ENCODE results near the gene ANP32D. TPM values are rescaled to one million over a fixed set of nuclear protein-coding genes. Genes with fewer than 3 reads are reported as not detected.
"Not testable (repeated sequence)": the region's sequence is repeated elsewhere in the genome, so short reads cannot be mapped to it uniquely, and the experiment has no call there.

The ANP32D gene
- polyA plus RNA-seq (2013) = not detected

GRCh38 chr12:48472259-48472658, at the start of gene ANP32D:
ANP32D (plus strand) TSS chr12:48472559; CDS start chr12:48472665, 106 bp downstream.
- CTCF ChIA-PET = no interaction called here

GRCh38 chr12:48423171-48423570, 49.2 kb upstream of the ANP32D start:
- Histone ChIP-seq H3K4me3 (ENCODE audit: control insufficient read depth in 1 of 7, extremely low read depth in 1 of 7, insufficient read depth in 4 of 7, low read depth in 2 of 7, low read length in 6 of 7) (no peak overlapping the region), H3K36me3 (ENCODE audit: control insufficient read depth in 4 of 4, insufficient read depth in 4 of 4, low read length in 3 of 4) (no peaks in the 10 kb centered on the region), H3K9me3 (ENCODE audit: control extremely low read depth in 1 of 5, control insufficient read depth in 4 of 5, insufficient read depth in 2 of 5, low read depth in 1 of 5, low read length in 4 of 5) (no peaks in the 10 kb centered on the region), H3K27me3 (replicated peaks in 2 of 5; ENCODE audit: control insufficient read depth in 4 of 5, insufficient read depth in 5 of 5, low read length in 4 of 5) (no peaks in the 10 kb centered on the region), H3K4me1 (ENCODE audit: control extremely low read depth in 1 of 4, control insufficient read depth in 4 of 4, insufficient read depth in 4 of 4, low read length in 3 of 4) (no peaks in the 10 kb centered on the region), H3K27ac (ENCODE audit: insufficient read depth in 1 of 2, low read depth in 1 of 2, low read length in 2 of 2, poor library complexity in 1 of 2, severe bottlenecking in 2 of 2) (no peak overlapping the region)
- POLR2A ChIA-PET = no interaction called here
- no CpG with 5 or more reads among the region's 3 CpGs for WGBS (ENCODE audit: insufficient coverage)
- DNase-seq = no peak
- CTCF ChIA-PET = no interaction called here

More at GRCh38 chr12:48472259-48472658, at the start of gene ANP32D:
- H3K27me3 ChIP-seq (replicated peaks in 2 of 5; ENCODE audit: control insufficient read depth in 4 of 5, insufficient read depth in 5 of 5, low read length in 4 of 5) = no peaks in the 10 kb centered on the region
- POLR2A ChIA-PET = no interaction called here
- peaks cover 0 to 26% (median 4%) of the 10 kb centered on the region in 5 experiments for H3K9me3 ChIP-seq (ENCODE audit: control extremely low read depth in 1 of 5, control insufficient read depth in 4 of 5, insufficient read depth in 2 of 5, low read depth in 1 of 5, low read length in 4 of 5)
- H3K27ac ChIP-seq (ENCODE audit: insufficient read depth in 1 of 2, low read depth in 1 of 2, low read length in 2 of 2, poor library complexity in 1 of 2, severe bottlenecking in 2 of 2) = no peak within 1 kb of the TSS
- 92% methylated on average over 5 of the region's 7 CpGs for WGBS (ENCODE audit: insufficient coverage)
- H3K36me3 ChIP-seq (ENCODE audit: control insufficient read depth in 4 of 4, insufficient read depth in 4 of 4, low read length in 3 of 4) = no peaks in the 10 kb centered on the region
- H3K4me3 ChIP-seq (ENCODE audit: control insufficient read depth in 1 of 7, extremely low read depth in 1 of 7, insufficient read depth in 4 of 7, low read depth in 2 of 7, low read length in 6 of 7) = no peak within 1 kb of the TSS
- no peak for DNase-seq
- H3K4me1 ChIP-seq (ENCODE audit: control extremely low read depth in 1 of 4, control insufficient read depth in 4 of 4, insufficient read depth in 4 of 4, low read length in 3 of 4) = no peaks in the 10 kb centered on the region

- ChIA-PET CTCF (no interaction called here), POLR2A (no interaction called here)
- no CpG with 5 or more reads among the region's 1 CpG for WGBS (ENCODE audit: insufficient coverage)
- H3K4me1 ChIP-seq (ENCODE audit: control extremely low read depth in 1 of 4, control insufficient read depth in 4 of 4, insufficient read depth in 4 of 4, low read length in 3 of 4) = no peaks in the 10 kb centered on the region
- H3K4me3 ChIP-seq (ENCODE audit: control insufficient read depth in 1 of 7, extremely low read depth in 1 of 7, insufficient read depth in 4 of 7, low read depth in 2 of 7, low read length in 6 of 7) = no peak overlapping the region
- no peak for DNase-seq
- H3K36me3 ChIP-seq (ENCODE audit: control insufficient read depth in 4 of 4, insufficient read depth in 4 of 4, low read length in 3 of 4) = no peaks in the 10 kb centered on the region
- H3K27me3 ChIP-seq (replicated peaks in 2 of 5; ENCODE audit: control insufficient read depth in 4 of 5, insufficient read depth in 5 of 5, low read length in 4 of 5) = no peaks in the 10 kb centered on the region
- H3K9me3 ChIP-seq (ENCODE audit: control extremely low read depth in 1 of 5, control insufficient read depth in 4 of 5, insufficient read depth in 2 of 5, low read depth in 1 of 5, low read length in 4 of 5) = no peaks in the 10 kb centered on the region
- H3K27ac ChIP-seq (ENCODE audit: insufficient read depth in 1 of 2, low read depth in 1 of 2, low read length in 2 of 2, poor library complexity in 1 of 2, severe bottlenecking in 2 of 2) = no peak overlapping the region
These were observed 47.7 kb upstream of the ANP32D start for GRCh38 chr12:48424644-48425043.

GRCh38 chr12:48434016-48434415, 38.3 kb upstream of the ANP32D start:
- H3K9me3 ChIP-seq (ENCODE audit: control extremely low read depth in 1 of 5, control insufficient read depth in 4 of 5, insufficient read depth in 2 of 5, low read depth in 1 of 5, low read length in 4 of 5); H3K27me3 ChIP-seq (replicated peaks in 2 of 5; ENCODE audit: control insufficient read depth in 4 of 5, insufficient read depth in 5 of 5, low read length in 4 of 5); H3K36me3 ChIP-seq (ENCODE audit: control insufficient read depth in 4 of 4, insufficient read depth in 4 of 4, low read length in 3 of 4); CTCF ChIA-PET; DNase-seq; H3K4me3 ChIP-seq (ENCODE audit: control insufficient read depth in 1 of 7, extremely low read depth in 1 of 7, insufficient read depth in 4 of 7, low read depth in 2 of 7, low read length in 6 of 7); H3K4me1 ChIP-seq (ENCODE audit: control extremely low read depth in 1 of 4, control insufficient read depth in 4 of 4, insufficient read depth in 4 of 4, low read length in 3 of 4); H3K27ac ChIP-seq (ENCODE audit: insufficient read depth in 1 of 2, low read depth in 1 of 2, low read length in 2 of 2, poor library complexity in 1 of 2, severe bottlenecking in 2 of 2): not testable (repeated sequence)
- WGBS (ENCODE audit: insufficient coverage) = 87% methylated on average over 8 of the region's 10 CpGs
- POLR2A ChIA-PET = interaction anchor here (0.6 kb wide), 1 partner anchor 107 kb away, joined by 3 read pairs; no protein-coding TSS in a partner anchor

GRCh38 chr12:48441069-48441468, 31.3 kb upstream of the ANP32D start:
- no peaks in the 10 kb centered on the region for H3K4me1 ChIP-seq (ENCODE audit: control extremely low read depth in 1 of 4, control insufficient read depth in 4 of 4, insufficient read depth in 4 of 4, low read length in 3 of 4)
- no peak overlapping the region for H3K4me3 ChIP-seq (ENCODE audit: control insufficient read depth in 1 of 7, extremely low read depth in 1 of 7, insufficient read depth in 4 of 7, low read depth in 2 of 7, low read length in 6 of 7)
- ChIA-PET CTCF (no interaction called here), POLR2A (no interaction called here)
- peaks cover 0 to 2% (median 0%) of the 10 kb centered on the region in 5 experiments for H3K27me3 ChIP-seq (replicated peaks in 2 of 5; ENCODE audit: control insufficient read depth in 4 of 5, insufficient read depth in 5 of 5, low read length in 4 of 5)
- H3K27ac ChIP-seq (ENCODE audit: insufficient read depth in 1 of 2, low read depth in 1 of 2, low read length in 2 of 2, poor library complexity in 1 of 2, severe bottlenecking in 2 of 2) = no peak overlapping the region
- DNase-seq = no peak
- no peaks in the 10 kb centered on the region for H3K9me3 ChIP-seq (ENCODE audit: control extremely low read depth in 1 of 5, control insufficient read depth in 4 of 5, insufficient read depth in 2 of 5, low read depth in 1 of 5, low read length in 4 of 5)
- no peaks in the 10 kb centered on the region for H3K36me3 ChIP-seq (ENCODE audit: control insufficient read depth in 4 of 4, insufficient read depth in 4 of 4, low read length in 3 of 4)
- 70% methylated on average over 2 of the region's 7 CpGs for WGBS (ENCODE audit: insufficient coverage)

- CTCF ChIA-PET = interaction anchor here (0.8 kb wide), 1 partner anchor 10 kb away, joined by 3 read pairs; no protein-coding TSS in a partner anchor
These were observed 30.0 kb upstream of the ANP32D start for GRCh38 chr12:48442179-48442847.

GRCh38 chr12:48445538-48445937, 26.8 kb upstream of the ANP32D start:
- H3K9me3 ChIP-seq (ENCODE audit: control extremely low read depth in 1 of 5, control insufficient read depth in 4 of 5, insufficient read depth in 2 of 5, low read depth in 1 of 5, low read length in 4 of 5) = peaks cover 0 to 3% (median 0%) of the 10 kb centered on the region in 5 experiments
- ChIA-PET CTCF (no interaction called here), POLR2A (no interaction called here)
- H3K4me3 ChIP-seq (ENCODE audit: control insufficient read depth in 1 of 7, extremely low read depth in 1 of 7, insufficient read depth in 4 of 7, low read depth in 2 of 7, low read length in 6 of 7) = no peak overlapping the region
- DNase-seq = no peak
- H3K36me3 ChIP-seq (ENCODE audit: control insufficient read depth in 4 of 4, insufficient read depth in 4 of 4, low read length in 3 of 4) = no peaks in the 10 kb centered on the region
- no peaks in the 10 kb centered on the region for H3K4me1 ChIP-seq (ENCODE audit: control extremely low read depth in 1 of 4, control insufficient read depth in 4 of 4, insufficient read depth in 4 of 4, low read length in 3 of 4)
- WGBS (ENCODE audit: insufficient coverage) = 100% methylated on average over 1 of the region's 3 CpGs
- no peak overlapping the region for H3K27ac ChIP-seq (ENCODE audit: insufficient read depth in 1 of 2, low read depth in 1 of 2, low read length in 2 of 2, poor library complexity in 1 of 2, severe bottlenecking in 2 of 2)
- peaks cover 0 to 2% (median 0%) of the 10 kb centered on the region in 5 experiments for H3K27me3 ChIP-seq (replicated peaks in 2 of 5; ENCODE audit: control insufficient read depth in 4 of 5, insufficient read depth in 5 of 5, low read length in 4 of 5)

More at GRCh38 chr12:48442179-48442847, 30.0 kb upstream of the ANP32D start:
- Histone ChIP-seq H3K4me3 (ENCODE audit: control insufficient read depth in 1 of 7, extremely low read depth in 1 of 7, insufficient read depth in 4 of 7, low read depth in 2 of 7, low read length in 6 of 7) (no peak overlapping the region), H3K27ac (ENCODE audit: insufficient read depth in 1 of 2, low read depth in 1 of 2, low read length in 2 of 2, poor library complexity in 1 of 2, severe bottlenecking in 2 of 2) (no peak overlapping the region), H3K4me1 (ENCODE audit: control extremely low read depth in 1 of 4, control insufficient read depth in 4 of 4, insufficient read depth in 4 of 4, low read length in 3 of 4) (no peaks in the 10 kb centered on the region), H3K36me3 (ENCODE audit: control insufficient read depth in 4 of 4, insufficient read depth in 4 of 4, low read length in 3 of 4) (no peaks in the 10 kb centered on the region), H3K27me3 (replicated peaks in 2 of 5; ENCODE audit: control insufficient read depth in 4 of 5, insufficient read depth in 5 of 5, low read length in 4 of 5) (peaks cover 0 to 2% (median 0%) of the 10 kb centered on the region in 5 experiments), H3K9me3 (ENCODE audit: control extremely low read depth in 1 of 5, control insufficient read depth in 4 of 5, insufficient read depth in 2 of 5, low read depth in 1 of 5, low read length in 4 of 5) (no peaks in the 10 kb centered on the region)
- peak in 1 of 3 donors; percentile 10 for DNase-seq
- WGBS (ENCODE audit: insufficient coverage) = 100% methylated on average over 2 of the region's 3 CpGs
- POLR2A ChIA-PET = no interaction called here
